Activated naive CD8-positive, alpha-beta T cell treated with anti-CD3 and anti-CD28 coated beads, Interleukin-2, amount 50 U/mL, for 16 hours (primary cell): ENCODE results near the gene GON4L.
"Not testable (repeated sequence)": the region's sequence is repeated elsewhere in the genome, so short reads cannot be mapped to it uniquely, and the experiment has no call there.

Experiments
- DNase-seq: peaks from one replicate; pipeline ENCODE4 v3.0.0-alpha.2; 2020; ENCODE audit warnings: low read depth, low spot score

Gene GON4L

DNA sequence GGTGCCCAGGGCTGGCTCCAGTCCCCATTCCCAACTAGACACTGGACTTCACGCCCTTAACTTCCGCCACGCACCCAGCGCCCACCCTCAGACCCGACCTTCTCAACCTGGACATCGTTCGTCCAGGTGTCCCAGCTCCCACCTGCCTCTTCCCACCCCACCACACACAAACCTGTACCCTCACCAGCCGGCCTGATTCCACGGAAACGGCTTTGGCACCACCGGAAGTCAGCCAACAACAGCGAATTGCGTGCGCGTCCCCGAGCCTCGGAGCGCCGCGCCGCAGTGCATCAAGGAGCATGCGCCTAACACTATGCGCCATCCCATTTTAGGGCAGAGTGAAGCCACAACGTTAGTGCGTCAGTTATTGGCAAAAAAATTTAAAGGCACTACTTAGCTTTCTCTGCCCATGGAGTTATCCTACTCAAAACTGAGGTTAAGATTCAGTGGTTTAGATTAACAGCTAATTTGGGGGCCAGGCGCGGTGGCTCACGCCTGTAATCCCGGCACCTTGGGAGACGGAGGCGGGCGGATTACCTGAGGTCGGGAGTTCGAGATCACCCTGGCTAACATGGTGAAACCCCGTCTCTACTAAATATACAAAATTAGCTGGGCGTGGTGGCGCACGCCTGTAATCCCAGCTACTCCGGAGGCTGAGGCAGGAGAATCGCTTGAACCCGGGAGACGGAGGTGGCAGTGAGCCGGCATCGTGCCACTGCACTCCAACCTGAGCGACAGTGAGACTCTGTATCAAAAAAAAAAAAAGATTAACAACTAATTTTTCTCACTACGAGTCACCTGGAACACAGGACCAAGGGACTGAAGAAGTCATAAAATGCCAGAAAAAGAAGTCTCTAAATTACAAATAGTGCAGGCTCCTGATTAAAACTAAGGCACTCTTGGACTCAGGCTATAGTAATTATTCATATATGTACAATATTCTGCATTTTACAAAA, at the start of gene GON4L:
GON4L (minus strand) TSS at position 240 of the 956 bp plus-strand sequence. CDS start 3,434 bp downstream, outside the sequence.
- DNase-seq: peak; percentile 63

GRCh38 chr1:155904261-155904660, 47.2 kb upstream of the GON4L start:
- DNase-seq: no peak

- no peak for DNase-seq
These were observed 43.1 kb upstream of the GON4L start for GRCh38 chr1:155900161-155900560.

DNA sequence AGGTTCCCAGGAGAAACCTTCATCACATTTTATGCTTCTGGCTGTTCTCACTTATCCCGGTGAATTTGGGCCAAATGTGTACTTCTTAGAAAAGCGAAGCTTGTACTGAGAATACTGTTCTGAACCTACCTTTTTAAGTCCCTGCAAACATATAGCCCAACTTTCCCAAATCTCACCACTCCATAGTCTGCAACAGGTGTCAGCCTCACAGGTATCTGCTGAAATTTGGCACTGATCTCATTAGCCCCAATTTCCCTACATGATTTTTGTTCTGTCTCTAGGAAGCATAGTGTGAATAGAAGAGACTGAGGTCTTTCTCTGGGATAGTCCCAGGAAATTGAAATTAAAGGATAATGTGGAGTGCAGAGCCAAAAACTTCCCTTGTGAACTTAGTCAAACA, 42.7 kb upstream of the GON4L start:
- no peak for DNase-seq

GRCh38 chr1:155898888-155899287, 41.9 kb upstream of the GON4L start:
- no peak for DNase-seq

- no peak for DNase-seq
These were observed 40.7 kb upstream of the GON4L start for GRCh38 chr1:155897746-155898145.

DNA sequence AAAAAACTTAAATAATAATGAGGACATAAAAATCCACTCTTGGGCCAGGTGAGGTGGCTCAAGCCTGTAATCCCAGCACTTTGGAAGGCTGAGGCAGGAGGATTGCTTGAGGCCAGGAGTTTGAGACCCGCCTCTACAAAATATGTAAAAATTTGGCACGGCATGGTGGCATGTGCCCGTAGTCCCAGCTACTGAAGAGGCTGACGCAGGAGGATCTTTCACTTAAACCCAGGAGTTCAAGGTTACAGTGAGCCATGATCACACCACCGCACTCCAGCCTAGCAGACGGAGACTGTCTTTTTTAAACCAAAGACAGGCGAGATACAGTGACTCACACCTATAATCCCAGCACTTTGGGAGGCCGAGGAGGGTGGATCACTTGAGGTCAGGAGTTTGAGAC, 39.5 kb upstream of the GON4L start:
- DNase-seq: not testable (repeated sequence)

DNA sequence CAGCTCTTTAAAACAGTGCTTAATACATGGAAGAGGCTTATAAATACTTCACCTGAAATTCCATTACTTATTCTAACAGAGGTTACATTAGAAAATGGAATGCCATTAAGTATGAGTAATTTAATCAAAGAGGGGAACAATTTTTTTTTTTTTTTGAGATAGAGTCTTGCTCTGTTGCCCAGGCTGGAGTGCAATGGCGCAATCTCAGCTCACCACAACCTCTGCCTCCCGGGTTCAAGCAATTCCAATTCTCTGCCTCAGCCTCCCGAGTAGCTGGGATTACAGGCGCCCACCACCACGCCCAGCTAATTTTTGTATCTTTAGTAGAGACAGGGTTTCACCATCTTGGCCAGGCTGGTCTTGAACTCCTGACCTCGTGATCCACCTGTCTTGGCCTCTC, 38.6 kb upstream of the GON4L start:
- DNase-seq: not testable (repeated sequence)

DNA sequence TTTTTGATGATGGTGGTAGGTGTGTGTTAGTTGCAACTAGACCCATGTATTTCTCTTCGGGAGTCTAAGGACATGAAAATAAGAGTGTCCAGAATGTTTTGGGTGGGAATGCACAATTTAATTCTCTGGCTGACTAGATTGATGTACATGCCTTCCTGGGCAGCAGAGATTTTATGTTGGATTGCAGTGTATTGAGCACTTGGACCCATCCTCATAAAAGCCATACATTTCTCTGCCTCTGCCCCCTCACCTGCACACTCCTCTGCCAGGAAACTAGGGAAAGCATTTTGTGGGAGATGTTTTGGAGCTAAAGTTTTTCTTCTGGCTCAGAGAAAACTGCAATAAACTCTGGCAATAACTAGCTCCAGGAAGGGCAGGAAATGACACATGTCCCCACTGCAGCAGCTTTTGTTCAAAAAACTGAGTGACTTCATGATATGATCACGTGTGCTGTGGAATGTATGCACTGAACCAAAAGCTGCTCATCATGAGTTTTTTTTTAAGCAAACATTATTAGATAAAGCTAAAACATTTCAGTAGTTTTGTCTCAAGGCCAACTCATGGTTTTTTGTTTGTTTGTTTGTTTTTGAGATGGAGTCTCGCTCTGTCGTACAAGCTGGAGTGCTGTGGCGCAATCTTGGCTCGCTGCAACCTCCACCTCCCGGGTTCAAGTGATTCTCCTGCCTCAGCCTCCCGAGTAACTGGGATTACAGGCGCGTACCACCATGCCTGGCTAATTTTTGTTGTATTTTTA, 36.6 kb upstream of the GON4L start:
- DNase-seq: no peak

DNA sequence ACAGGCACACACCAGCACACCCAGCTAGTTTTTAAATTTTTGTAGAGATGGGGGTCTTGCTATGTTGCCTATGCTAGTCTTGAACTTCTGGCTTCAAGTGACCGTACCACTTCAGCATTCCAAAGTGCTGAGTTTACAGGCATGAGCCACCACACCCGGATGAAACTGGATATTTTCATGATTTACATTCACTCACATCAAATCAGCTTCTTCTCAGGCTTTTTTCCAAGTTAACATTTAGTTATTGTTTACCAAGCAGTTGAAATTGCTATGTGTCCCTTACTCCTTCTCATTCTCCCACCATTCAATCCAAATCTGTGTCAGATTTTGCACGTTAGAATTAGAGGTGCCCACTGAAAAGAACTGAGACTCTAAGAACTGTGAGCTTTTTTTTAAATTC, 35.8 kb upstream of the GON4L start:
- no peak for DNase-seq

- no peak for DNase-seq
These were observed 33.2 kb upstream of the GON4L start for GRCh38 chr1:155890251-155890650.

DNA sequence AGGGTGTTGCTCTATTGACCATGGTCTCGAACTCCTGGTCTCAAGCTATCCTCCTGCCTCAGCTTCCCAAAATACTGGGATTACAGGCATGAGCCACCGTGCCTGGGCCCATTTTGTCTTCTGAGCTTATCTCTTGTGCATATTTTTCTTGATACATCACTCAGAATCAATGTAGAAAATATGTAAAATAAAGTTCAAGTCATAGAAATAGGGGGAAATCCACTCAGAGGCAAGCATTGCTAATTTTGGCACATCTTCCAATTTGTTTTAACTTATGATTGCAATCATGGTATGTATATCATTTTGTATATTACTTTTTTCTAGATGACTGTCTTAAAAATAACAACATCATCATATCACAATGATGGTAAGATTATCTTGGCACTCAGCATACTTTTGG, 32.6 kb upstream of the GON4L start:
- DNase-seq: no peak

GRCh38 chr1:155888481-155888880, 31.5 kb upstream of the GON4L start:
- DNase-seq: no peak

DNA sequence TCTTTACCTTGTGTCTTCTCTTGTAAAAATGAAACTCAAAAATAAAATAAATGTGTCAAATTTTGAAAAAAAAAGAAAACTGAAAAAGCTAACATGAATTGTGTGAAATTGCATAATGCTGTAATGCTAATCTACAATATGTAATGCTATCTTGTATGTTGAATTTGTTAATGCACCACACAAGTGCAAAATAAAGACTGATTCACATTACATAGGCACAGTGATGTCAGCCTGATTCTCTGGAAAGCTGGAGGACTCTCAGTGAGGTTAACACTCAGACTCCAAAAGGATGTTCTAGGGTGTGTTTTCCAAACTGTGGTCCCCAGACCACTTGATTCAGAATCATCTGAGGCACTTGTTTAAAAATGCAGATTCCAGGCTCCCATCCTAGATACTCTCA, 28.0 kb upstream of the GON4L start:
- no peak for DNase-seq

- DNase-seq: no peak
These were observed 27.3 kb upstream of the GON4L start for GRCh38 chr1:155884031-155884960.

DNA sequence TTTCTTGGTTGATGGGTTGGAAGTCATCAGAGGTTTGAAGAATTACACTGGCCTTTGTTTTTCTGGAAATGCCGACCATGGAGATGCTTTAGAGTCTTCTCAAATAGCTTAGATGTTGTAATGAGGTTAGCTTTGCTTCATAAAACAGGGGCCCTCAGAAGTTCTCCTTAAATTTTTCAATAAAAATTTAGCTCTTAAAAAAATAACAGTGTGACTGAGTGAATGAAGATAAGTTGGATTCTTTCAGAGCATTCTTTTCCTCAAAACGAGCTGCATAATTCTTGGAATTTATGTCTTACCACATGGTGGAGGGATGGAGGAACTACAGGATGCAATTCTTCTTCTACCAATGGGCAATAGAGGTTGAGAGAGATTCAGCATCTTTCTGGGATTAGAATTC, 25.8 kb upstream of the GON4L start:
- DNase-seq: no peak

DNA sequence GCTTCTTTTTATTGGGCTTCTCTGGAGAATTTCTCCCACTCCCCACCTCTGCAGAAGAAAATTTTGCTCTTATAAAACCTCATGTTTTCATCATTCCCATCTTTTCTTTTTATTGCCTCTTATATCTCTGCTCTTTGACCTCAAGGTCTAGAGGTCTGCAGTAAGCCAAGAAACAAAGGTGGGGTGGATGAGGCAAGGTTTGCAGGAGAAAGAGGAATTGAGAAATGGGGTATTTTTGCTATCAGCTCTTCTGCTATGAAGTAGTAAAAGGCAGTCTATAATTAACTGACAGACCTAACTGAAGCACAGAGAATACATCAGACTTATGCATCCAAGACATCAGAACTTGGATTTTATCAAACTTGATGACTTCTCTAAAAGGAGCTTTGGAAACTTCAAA, 25.2 kb upstream of the GON4L start:
- no peak for DNase-seq

- DNase-seq: no peak
These were observed 23.9 kb upstream of the GON4L start for GRCh38 chr1:155880950-155881349.

- no peak for DNase-seq
These were observed 23.2 kb upstream of the GON4L start for GRCh38 chr1:155880251-155880650.

DNA sequence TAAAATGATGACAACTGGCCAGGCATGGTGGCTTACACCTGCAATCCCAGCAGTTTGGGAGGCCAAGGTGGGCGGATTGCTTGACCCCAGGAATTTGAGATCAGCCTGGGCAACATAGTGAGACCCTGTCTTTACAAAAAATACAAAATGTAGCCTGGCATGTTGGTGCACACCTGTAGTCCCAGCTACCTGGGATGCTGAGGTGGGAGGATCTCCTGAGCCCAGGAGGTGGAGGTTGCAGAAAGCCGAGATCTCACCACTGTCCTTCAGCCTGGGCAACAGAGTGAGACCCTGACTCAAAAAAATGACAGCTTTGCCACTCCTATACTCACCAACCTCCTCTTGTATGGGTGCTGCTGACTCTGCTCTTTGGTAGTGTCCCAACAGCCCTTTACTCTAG, 20.9 kb upstream of the GON4L start:
- DNase-seq: no peak

- DNase-seq: no peak
These were observed 16.8 kb upstream of the GON4L start for GRCh38 chr1:155873860-155874259.

- no peak for DNase-seq
These were observed 15.5 kb upstream of the GON4L start for GRCh38 chr1:155872527-155872926.
